HG02938 (cell line): ENCODE measurements around the gene RIMBP2.
"Not testable (repeated sequence)": the region's sequence is repeated elsewhere in the genome, so short reads cannot be mapped to it uniquely, and the experiment has no call there.

Experiments used
- ATAC-seq: cut with Tn5 transposase; IDR thresholded peaks from one replicate; pipeline ENCODE4 v1.9.1; 2021; ENCODE audit warnings: mild to moderate bottlenecking, moderate library complexity; ENCODE audit not compliant: unreplicated experiment

RIMBP2 gene

DNA sequence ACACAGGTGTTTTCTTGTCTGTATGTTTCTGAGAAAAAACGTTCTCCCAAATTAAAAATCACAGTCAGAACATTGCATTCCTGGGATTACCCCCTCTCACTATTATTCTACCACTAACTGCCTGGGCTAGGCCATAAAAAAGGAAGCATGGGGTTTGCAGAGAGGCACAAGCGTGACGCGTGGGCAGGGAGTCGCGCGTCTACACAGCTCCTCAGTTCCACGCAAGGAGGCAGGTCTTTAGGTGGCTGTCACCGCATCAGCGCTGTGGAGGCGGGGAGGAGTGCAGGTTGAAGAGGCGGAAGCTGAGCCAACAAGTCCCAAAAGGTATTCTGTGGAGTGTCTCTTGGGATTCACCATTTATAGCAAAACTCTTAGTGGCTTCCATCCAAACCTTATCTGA lies 109.9 kb downstream of the RIMBP2 start:
- no peak for ATAC-seq

DNA sequence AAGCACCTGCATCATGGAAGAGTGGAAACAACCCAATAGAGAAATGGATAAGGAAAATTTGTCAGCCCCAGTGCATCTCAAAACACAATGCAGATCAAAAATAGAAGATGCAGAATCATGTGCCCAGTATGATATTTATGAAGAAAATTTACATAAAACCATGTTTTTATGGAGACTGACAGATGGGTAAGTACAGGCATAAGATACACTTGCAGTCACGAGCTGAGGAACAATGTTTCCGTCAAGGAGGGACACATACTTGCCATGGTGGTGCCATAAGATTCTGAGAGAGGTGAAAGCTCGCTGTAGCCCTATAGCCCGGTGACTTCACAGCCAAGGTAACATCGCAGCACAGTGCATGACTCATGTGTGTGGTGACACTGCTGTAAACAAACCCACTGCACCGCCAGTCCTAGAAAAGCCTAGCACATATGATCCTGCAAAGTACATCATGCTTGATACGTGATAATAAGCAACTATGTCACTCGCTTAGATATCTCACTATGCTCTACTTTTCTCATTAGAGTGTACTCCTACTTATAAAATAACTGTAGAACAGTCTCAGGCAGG lies 112.6 kb downstream of the RIMBP2 start:
- no peak for ATAC-seq

DNA sequence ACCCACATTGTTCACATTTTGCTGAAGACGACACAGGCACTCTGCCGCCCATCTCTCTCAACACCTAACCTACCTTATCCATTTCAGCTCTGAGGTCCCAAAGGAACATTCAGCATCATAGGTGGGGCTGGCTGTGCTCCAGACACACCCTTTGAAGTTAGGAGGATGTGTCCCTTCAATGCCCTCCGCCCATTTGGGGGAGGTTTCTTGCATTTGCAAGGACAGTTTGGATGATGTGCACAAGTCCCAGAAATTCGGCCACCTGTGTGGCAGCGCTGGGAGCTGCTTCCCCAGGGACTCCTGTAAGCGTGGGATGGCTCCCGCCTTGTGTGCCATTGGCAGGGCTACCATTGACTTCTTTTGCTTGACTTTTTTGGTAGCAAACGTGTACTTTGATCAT lies 113.8 kb downstream of the RIMBP2 start:
- ATAC-seq, result no peak

DNA sequence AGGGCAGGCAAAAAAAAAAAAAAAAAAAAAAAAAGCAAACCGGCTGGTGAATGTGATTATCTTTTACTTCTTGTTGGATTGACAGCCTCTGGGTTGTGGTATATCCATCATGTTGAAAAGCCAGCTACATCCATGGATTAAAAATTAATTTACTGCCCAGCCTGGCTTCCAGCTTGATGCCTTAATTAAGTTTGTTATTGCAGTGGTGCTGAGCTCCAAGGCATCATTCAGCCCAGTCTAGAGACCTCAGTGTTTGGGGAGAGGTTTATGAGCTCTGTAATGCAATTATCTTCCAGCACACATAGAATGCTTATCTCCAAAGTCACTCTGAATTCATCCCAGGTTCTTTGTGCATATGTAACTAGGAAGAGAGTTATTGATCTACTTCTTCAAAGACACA lies 114.8 kb downstream of the RIMBP2 start:
- no peak for ATAC-seq

DNA sequence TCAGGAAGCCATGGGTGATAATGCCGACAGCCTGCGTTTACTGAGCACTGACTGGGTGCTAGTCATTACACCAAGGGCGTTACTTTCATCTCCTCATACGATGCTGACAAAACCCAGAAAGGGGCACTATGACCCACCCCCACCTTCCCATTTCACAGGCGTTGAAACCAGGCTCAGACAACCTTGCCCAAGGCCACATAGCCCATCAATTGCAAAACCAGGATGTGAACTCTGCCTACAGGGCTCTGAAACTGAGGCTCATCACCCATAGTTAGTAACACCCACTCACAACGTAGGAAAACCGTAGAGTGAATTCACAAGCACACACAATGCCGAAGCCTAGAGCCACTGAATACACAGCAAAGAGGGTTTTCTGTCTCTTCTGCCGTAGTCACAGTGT lies 119.9 kb downstream of the RIMBP2 start:
- no peak for ATAC-seq

DNA sequence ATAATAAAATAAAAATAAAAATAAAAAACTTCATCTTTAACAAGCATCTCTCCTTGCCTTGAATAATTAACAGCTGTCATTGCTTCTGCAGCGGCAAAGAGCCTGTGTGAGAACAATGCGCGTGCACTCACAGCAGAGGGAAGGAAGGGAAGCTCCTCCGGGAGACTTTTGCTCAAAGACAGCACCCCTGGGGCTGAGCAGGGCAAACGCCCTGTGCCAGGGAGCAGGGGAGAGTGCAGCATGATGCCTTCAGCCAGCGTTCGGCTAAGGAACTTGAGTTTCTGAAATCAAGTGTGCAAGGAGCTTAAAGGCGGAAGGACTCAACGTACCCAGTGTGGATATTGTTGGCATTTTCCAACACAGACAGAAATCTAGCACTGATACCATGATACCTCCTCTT lies 120.5 kb downstream of the RIMBP2 start:
- no peak for ATAC-seq

DNA sequence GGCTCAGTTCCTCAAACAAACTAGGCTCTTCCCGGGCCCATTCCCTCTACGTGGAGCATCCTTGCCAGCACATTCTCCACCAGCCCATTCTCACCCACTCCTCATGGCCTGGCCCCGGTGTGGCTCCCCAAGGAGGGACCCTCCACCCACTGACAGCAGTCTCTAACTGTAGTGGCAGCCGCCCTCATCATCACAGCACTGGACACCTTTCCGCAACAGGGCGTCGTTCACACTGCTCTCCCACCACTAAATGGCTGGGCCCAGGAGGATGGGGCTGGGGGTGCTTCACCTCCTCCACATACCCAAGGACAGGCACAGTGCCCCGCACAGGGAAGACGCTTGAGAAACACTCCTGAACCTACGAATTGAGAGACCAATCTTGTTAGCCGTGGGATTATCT lies 123.0 kb downstream of the RIMBP2 start:
- no peak for ATAC-seq

DNA sequence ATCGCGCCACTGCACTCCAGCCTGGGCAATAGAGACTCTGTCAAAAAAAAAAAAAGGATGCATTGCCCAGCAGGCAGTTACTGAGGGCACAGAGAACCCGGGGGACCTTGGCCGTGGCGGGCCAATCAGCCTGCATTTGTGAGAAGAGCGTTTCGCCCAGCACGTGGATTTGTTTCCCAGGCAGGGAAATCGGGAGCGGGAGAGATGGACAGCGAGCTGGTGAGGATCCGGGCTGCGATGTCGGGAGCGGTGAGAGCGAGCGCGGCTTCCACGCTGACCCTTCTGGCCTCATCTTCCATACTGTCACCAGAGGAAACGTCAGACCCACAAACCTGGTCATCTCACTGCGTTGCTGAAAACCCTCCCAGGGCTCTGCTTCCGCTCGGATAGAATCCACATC lies 123.5 kb downstream of the RIMBP2 start:
- ATAC-seq, result no peak

DNA sequence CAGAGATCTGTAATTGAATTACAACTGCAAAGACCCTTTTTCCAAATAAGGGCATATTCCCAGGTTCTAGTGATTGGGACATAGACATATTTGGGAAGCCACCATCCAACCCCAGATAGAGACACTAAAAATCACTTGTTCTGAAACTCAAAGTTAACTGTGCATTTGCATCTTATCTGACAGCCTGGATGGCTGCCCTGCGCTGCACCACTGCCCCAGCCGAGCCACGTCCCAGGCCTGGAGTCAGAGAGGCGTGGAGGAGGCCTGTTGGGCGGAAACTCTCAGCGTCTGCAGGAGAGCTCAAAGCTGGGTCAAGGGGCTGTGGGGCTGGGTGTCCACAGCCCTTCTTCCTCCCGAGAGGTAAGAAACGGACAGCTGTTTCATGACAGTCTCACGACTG lies 124.4 kb downstream of the RIMBP2 start:
- ATAC-seq, result no peak

DNA sequence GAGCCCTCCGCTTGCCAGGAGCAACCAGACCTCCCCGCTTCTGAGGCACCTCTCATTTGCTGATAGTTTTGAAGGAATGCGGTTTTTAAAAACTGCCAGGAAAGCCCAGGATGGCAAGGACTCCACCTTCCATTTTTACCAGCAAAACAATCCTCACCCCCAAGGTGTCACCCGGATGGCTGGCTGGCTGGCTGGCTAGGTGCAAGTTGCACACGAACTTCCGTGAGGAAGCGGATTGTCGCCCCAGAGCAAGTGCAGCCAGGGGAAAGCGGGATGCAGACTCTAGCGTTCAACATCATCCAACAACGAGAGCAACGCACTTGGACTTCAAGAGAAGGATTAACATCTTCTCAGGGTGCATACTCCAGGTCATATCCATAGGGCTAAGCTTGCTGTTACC lies 125.4 kb downstream of the RIMBP2 start:
- ATAC-seq, result no peak

DNA sequence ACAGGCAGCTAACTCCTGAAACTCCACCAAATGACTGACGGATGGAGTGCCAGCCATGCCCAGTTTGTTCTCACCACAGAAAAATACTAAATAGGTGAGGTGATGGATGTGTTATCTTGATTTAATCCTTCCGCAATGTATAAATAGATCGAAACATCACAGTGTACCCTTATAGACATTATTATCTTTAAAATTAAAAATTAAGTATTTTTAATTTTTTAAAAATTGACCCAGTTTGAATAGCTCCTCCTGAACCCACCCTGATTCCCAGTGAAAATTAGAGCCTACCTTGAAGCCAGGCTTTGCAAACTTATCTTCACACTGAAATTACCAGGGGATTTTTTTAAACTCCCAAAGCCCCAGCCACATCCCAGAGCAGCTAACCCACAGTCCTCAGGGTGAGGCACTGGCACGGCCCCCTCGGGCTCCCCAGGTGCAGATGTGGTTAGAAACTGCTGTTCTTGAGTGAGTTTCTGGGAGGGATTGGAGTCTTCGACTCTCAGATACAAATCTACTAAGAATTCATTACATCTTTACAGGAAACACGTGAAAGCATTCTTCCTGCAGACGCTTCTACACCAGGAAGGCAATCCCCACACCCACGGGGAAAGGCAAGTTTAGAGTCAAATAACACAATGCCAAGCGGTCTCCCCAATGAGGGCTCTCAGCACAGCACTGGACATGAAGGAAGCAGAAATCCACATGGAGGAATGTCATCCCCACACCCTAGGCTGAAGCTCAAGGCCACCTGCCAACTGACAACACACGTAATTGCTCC lies 126.4 kb downstream of the RIMBP2 start:
- no peak for ATAC-seq

DNA sequence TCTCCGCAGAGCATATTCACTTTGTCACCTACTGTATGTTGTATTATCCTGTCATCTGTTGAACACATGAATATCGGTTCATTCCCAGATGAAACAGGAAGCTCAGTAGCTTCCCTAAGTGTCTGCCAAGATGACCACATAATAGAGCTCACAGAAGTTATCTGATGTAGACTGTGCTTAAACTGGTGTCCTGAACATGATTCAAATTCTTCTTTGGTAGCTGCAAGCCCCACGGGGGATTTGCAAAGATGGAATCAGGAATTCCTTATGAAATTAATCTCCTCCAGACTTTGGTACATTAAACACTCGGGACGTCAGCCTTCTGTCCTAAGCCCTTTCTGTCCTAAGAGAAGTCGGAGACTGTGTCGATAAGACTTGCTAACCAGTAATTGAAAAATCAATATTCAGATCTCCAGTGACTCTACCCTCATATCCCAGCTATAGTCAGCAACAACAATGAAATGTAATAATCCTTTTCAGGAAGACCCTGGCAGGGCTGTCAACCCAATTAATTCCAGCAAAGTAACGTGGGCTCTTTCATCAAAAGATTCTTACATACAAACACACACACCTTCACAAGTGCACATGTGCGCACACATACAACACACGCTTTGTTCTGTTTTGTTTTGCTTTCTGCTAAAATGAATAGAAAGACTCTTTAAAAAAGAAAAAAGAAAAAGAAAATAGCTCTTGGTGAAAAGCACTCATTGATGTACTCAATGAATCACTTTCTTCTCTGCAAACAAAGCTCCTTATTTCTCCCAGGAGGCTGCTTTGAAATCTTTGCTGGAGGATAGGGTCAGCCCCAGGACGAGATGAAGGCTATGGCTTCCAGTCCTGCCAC lies 127.2 kb downstream of the RIMBP2 start:
- no peak for ATAC-seq

DNA sequence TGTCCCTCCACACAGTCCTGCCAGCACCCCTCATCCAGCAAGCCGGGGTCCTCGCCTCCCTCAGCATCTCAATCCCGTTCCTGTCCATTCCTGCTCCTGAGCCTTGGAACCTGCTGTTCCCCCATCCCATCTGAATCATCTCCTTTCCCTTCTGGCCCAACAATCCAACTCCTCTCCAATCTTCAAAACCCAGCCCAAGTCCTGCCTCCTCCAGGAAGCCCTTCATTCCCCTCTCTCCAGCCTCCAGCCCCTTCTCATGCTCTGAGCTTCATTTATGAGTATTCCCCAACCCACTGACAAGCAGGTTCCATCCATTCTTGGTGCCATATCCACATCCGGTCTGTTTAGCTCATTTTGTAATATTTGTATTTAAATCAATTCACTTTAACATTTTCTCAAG lies 128.1 kb downstream of the RIMBP2 start:
- ATAC-seq, result no peak

DNA sequence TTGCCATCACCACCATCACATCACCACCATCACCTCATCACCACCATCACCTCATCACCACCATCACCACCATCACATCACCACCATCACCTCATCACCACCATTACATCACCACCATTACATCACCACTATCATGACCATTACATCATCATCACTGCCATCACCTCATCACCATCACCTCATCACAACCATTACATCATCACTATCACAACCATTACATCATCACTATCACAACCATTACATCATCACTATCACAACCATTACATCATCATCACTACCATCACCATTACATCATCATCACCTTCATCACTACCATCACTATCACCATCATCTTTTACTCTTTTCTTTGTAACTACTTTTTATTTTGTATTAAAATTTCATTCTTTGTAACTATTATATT lies 131.6 kb downstream of the RIMBP2 start:
- ATAC-seq, result not testable (repeated sequence)

DNA sequence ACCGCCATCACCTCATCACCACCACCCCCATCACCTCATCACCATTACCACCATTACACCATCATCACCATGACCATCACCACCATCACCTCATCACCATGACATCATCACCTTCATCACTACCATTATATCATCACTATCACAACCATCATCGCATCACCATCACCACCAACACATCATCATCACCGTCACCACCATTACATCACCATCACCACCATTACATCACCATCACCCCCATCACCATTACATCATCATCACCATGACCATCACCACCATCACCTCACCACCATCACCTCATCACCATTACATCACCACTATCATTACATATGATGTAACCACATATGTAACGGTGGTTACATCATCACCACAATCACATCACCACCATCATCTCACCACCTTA lies 132.3 kb downstream of the RIMBP2 start:
- ATAC-seq, result no peak

DNA sequence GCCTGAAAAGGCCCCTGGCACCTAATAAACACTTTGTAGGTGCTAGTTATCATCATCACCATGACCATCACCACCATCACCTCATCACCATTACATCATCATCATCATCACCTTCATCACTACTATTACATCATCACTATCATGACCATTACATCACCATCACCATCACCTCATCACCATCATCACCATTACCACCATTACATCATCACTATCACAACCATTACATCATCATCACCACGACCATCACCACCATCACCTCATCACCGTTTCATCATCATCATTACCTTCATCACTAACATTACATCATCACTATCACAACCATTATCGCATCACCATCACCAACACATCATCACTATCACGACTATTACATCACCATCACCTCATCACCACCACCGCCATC lies 132.8 kb downstream of the RIMBP2 start:
- no peak for ATAC-seq

DNA sequence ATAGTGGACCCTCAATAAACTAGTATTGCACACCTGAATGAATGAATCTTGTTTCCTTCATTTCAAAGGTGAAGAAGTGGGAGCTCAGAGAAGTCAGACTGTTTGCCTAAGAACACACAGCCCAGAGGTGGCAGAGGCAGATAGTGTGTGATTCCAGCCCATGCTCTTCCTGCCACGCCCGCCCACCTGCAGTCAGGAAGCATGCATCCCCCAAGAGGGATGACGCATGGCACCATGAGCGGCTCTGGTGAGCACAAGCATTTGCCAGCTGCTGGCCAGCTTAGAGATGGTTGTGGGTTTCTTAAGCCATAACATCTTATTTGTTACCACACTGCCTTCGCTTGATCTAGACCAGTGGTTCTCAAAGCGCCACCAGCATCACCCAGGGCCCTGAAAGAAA lies 133.8 kb downstream of the RIMBP2 start:
- no peak for ATAC-seq

DNA sequence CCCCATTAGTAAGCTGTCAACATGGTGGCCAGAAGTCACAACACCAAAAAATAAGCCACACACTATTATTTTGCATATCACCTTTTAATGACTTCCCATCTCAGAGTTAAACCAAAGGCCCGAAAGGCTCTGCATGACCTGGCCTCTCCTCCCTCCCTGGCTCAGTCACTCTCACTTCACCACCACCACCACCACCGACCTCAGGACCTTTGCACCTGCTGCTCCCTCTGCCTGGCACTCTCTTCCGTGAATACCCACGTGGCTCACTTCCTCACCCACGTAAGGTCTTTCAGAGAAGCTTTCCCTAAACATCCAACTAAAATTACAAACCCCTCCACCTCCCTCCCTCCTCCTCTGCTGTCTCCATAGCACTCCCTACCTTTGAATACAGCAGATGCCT lies 134.3 kb downstream of the RIMBP2 start:
- no peak for ATAC-seq

DNA sequence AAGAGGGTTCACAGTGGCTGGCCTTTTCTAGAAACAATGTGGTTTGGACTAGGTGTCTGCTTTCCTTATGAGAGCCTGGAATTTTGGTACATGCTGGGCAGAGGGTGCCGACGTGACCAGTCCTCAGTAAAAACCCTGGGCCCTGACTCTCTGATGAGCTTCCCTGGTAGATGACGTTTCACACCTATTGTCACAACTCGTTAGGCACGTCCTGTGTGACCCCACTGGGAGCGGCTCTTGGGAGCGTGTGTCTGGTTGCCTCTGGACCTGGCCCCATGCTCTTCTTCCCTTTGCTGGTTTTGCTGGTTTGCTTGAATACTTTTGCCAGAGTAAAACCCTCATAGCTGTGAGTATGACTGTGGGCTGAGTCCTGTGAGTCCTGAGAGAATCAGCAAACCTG lies 136.9 kb downstream of the RIMBP2 start:
- ATAC-seq, result no peak

DNA sequence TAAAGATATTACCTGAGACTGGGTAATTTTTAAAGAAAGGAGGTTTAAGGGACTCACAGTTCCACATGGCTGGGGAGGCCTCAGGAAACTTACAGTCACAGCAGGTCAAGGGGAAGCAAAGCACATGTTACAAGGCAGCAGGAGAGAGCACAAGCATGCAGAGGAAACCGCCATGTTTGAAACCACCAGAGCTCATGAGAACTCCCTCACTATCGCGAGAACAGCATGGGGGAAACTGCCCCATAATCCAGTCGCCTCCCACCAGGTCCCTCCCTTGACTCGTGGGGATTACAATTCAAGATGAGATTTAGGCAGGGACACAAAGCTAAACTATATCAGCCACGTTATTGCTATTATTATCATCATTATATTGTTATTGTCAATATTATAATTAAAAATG lies 138.7 kb downstream of the RIMBP2 start:
- ATAC-seq, result no peak

DNA sequence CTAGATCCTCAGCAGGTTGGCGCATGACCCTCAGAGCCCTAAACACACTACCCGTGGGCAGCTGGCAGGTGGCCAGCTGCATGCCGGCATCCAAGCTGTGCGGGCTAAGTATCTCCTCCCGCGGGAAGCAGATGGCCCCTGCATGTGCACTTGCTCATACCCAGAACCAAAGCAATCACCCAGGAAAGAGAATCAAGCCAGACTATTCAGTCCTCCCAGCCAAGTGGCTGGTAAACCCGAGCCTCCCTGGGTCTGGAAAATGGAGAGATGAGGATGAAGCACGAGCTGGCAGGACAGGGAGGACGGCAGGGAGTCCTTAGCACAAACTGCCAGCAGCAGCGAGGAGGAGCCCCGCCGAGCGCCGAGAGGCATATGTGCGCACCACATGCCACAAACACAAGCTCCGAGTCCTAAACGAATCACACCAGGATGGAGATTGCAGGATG lies 139.7 kb downstream of the RIMBP2 start:
- no peak for ATAC-seq

DNA sequence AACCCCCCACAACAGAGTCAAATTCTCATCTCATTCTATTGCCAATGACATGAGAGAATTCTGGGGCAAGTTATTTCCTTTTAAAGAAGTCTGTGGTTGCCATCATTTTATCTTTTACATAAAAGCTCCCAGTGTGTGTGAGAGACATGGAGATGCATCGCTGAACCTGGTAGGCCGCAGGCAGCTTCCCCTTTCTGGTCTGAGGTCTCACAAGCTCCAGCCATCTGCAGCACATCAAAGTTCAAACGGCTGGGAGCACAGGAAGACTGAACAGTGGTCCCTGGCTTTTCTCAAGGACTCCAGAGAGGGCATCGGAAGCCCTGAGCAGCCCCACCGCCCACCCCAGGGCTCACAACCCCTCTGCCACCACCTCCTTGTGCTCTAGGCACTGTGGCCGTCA lies 141.7 kb downstream of the RIMBP2 start:
- ATAC-seq, result no peak
